ENCODE data around the gene FCHO1. TPM values are rescaled to one million over a fixed set of nuclear protein-coding genes. Genes with fewer than 3 reads are reported as not detected.
"Not testable (repeated sequence)": the region's sequence is repeated elsewhere in the genome, so short reads cannot be mapped to it uniquely, and the experiment has no call there.

The FCHO1 gene
- total and polyA plus RNA-seq, 4 donors: 0.69 to 2.8 (median 1.7) TPM

DNA sequence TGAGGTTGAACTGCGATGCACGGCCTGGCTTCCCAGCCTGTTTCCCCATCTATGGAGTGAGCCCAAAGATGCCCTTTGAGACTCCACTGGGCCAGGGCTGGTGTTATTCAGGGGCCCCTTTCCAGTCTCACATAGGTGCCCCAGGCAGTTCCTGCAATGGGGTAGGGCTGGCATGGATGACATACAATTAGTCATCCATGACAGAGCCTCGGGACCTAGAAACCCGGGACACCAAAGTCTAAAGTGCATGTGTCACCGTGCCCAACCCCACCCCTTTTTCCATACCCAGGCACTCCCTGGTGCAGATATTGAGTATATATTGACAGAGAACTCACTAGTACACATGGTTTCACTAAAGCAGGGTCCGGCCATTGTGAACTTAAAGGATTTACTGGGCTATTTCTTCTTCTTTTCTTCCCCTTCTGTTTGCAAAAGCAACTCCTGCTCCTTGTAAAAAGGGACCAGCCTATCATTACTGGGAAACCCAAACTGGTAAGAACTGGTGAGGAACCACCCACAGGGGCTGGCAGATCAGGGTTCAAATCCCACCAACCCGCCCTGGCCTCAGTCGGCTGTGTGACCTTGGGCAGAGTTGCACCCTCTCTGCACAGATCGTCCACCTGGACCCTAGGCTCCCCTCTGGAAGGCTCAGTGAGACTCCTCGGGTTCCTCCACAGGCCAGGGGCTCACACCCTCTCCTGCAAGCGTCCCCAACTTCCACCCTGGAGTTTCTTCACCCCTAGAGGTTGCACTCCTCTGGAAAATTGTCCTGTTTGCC, 46.3 kb downstream of the FCHO1 start:
- Histone ChIP-seq H3K4me3 (ENCODE audit: low read depth in 1 of 3, low read length in 3 of 3) (no peak overlapping the region), H3K27ac (ENCODE audit: low read depth in 1 of 2, low read length in 2 of 2) (no peak overlapping the region), H3K4me1 (ENCODE audit: control insufficient read depth in 4 of 4, insufficient read depth in 4 of 4, low read length in 3 of 4) (peaks cover 0 to 13% (median 1%) of the 10 kb centered on the region in 4 donors), H3K27me3 (ENCODE audit: control insufficient read depth in 4 of 4, insufficient read depth in 4 of 4, low read length in 3 of 4) (peaks cover 0 to 15% (median 3%) of the 10 kb centered on the region in 4 donors), H3K9me3 (ENCODE audit: control insufficient read depth in 4 of 4, low read length in 3 of 4) (no peaks in the 10 kb centered on the region), H3K9ac (ENCODE audit: low read depth in 1 of 2, low read length in 2 of 2) (no peak overlapping the region), H3K36me3 (ENCODE audit: control insufficient read depth in 4 of 4, insufficient read depth in 3 of 4, low read depth in 1 of 4, low read length in 3 of 4) (no peaks in the 10 kb centered on the region)
- TF ChIP-seq, protein P1, sequence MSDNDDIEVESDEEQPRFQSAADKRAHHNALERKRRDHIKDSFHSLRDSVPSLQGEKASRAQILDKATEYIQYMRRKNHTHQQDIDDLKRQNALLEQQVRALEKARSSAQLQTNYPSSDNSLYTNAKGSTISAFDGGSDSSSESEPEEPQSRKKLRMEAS (IDR thresholded peaks at IDR 0.05): no peak
- TF ChIP-seq HNF4A (conservative IDR thresholded peaks at IDR 0.05) (peak; percentile 96), EGR1 (IDR thresholded peaks at IDR 0.05; ENCODE audit: low read depth in 2 of 2) (peak; percentile 49 to 55), SP1 (IDR thresholded peaks at IDR 0.05) (peak; percentile 98), RAD21 (IDR thresholded peaks at IDR 0.05) (no peak), YY1 (IDR thresholded peaks at IDR 0.05) (peak; percentile 95), RXRA (IDR thresholded peaks at IDR 0.05) (peak; percentile 52 to 68), NR2F2 (IDR thresholded peaks at IDR 0.05) (no peak), FOXA1 (IDR thresholded peaks at IDR 0.05) (peak; percentile 78), TAF1 (conservative IDR thresholded peaks at IDR 0.05) (no peak), FOXA2 (IDR thresholded peaks at IDR 0.05) (peak; percentile 63), HNF4G (IDR thresholded peaks at IDR 0.05) (peak; percentile 91), GABPA (IDR thresholded peaks at IDR 0.05 in 1 of 2, conservative IDR thresholded peaks at IDR 0.05 in 1 of 2) (peak in 1 of 2 donors; percentile 52), CTCF (IDR thresholded peaks at IDR 0.05; ENCODE audit: low read depth, low read length, missing input control) (no peak), JUND (IDR thresholded peaks at IDR 0.05) (peak; percentile 94 to 97), ZBTB33 (IDR thresholded peaks at IDR 0.05) (no peak)
- TF ChIP-seq, protein P2, sequence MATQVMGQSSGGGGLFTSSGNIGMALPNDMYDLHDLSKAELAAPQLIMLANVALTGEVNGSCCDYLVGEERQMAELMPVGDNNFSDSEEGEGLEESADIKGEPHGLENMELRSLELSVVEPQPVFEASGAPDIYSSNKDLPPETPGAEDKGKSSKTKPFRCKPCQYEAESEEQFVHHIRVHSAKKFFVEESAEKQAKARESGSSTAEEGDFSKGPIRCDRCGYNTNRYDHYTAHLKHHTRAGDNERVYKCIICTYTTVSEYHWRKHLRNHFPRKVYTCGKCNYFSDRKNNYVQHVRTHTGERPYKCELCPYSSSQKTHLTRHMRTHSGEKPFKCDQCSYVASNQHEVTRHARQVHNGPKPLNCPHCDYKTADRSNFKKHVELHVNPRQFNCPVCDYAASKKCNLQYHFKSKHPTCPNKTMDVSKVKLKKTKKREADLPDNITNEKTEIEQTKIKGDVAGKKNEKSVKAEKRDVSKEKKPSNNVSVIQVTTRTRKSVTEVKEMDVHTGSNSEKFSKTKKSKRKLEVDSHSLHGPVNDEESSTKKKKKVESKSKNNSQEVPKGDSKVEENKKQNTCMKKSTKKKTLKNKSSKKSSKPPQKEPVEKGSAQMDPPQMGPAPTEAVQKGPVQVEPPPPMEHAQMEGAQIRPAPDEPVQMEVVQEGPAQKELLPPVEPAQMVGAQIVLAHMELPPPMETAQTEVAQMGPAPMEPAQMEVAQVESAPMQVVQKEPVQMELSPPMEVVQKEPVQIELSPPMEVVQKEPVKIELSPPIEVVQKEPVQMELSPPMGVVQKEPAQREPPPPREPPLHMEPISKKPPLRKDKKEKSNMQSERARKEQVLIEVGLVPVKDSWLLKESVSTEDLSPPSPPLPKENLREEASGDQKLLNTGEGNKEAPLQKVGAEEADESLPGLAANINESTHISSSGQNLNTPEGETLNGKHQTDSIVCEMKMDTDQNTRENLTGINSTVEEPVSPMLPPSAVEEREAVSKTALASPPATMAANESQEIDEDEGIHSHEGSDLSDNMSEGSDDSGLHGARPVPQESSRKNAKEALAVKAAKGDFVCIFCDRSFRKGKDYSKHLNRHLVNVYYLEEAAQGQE (IDR thresholded peaks at IDR 0.05): peak; percentile 77
- TF ChIP-seq, protein P3, sequence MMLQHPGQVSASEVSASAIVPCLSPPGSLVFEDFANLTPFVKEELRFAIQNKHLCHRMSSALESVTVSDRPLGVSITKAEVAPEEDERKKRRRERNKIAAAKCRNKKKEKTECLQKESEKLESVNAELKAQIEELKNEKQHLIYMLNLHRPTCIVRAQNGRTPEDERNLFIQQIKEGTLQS (IDR thresholded peaks at IDR 0.05): peak; percentile 84
- DNase-seq (ENCODE audit: low spot score): no peak
- 48% methylated on average over 11 of the region's 11 CpGs for WGBS

- not testable (repeated sequence) for H3K4me3 ChIP-seq (ENCODE audit: low read depth in 1 of 3, low read length in 3 of 3); H3K9ac ChIP-seq (ENCODE audit: low read depth in 1 of 2, low read length in 2 of 2); DNase-seq (ENCODE audit: low spot score); H3K9me3 ChIP-seq (ENCODE audit: control insufficient read depth in 4 of 4, low read length in 3 of 4); H3K36me3 ChIP-seq (ENCODE audit: control insufficient read depth in 4 of 4, insufficient read depth in 3 of 4, low read depth in 1 of 4, low read length in 3 of 4); H3K27ac ChIP-seq (ENCODE audit: low read depth in 1 of 2, low read length in 2 of 2)
- 91% methylated on average over 3 of the region's 3 CpGs for WGBS
- Histone ChIP-seq H3K27me3 (ENCODE audit: control insufficient read depth in 4 of 4, insufficient read depth in 4 of 4, low read length in 3 of 4) (peaks cover 0 to 10% (median 3%) of the 10 kb centered on the region in 4 donors), H3K4me1 (ENCODE audit: control insufficient read depth in 4 of 4, insufficient read depth in 4 of 4, low read length in 3 of 4) (peaks cover 0 to 13% (median 1%) of the 10 kb centered on the region in 4 donors)
Measured at GRCh38 chr19:17798599-17798998, 47.3 kb downstream of the FCHO1 start.
